Neutrophil (primary cell): ENCODE results near the gene ASB10.

Experiments
- H3K27ac ChIP-seq: fragments of 200-600 bp; sonication (generic); 2 replicates; pipeline ENCODE4 v1.5.1; 2016; ENCODE audit warnings: mild to moderate bottlenecking, moderate library complexity
- H3K27me3 ChIP-seq: fragments of 200-600 bp; sonication (generic); 2 replicates; pipeline ENCODE4 v1.6.0; 2016; ENCODE audit warnings: mild to moderate bottlenecking
- H3K36me3 ChIP-seq: fragments of 200-600 bp; sonication (generic); 2 replicates; pipeline ENCODE4 v1.5.1; 2017
- H3K4me1 ChIP-seq, 2 experiments: fragments of 200-600 bp in 1 of 2; sonication (generic) in 1 of 2; 1 replicate in 1 of 2; 2 replicates in 1 of 2; pipeline versions ENCODE4 v1.5.1 to v1.6.1; 2013 to 2016; ENCODE audit warnings: low read depth in 1 of 2, low read length in 1 of 2, mild to moderate bottlenecking in 1 of 2, moderate library complexity in 1 of 2; ENCODE audit not compliant: control insufficient read depth in 1 of 2, insufficient read depth in 1 of 2
- H3K4me3 ChIP-seq, 2 experiments: fragments of 200-600 bp in 1 of 2; sonication (generic) in 1 of 2; 1 replicate in 1 of 2; 2 replicates in 1 of 2; pipeline ENCODE4 v1.5.1; 2013 to 2016; ENCODE audit warnings: low read depth in 1 of 2, low read length in 1 of 2, mild to moderate bottlenecking in 1 of 2, moderate library complexity in 1 of 2
- H3K9me3 ChIP-seq: fragments of 200-600 bp; sonication (generic); 2 replicates; pipeline ENCODE4 v1.5.1; 2016
- TF ChIP-seq, protein P1 (sequence below): fragments of 200-600 bp; sonication (generic); IDR thresholded peaks from 2 replicates; pipeline ENCODE4 v1.5.1; 2016; ENCODE audit warnings: antibody characterized with exemption

Gene ASB10

DNA sequence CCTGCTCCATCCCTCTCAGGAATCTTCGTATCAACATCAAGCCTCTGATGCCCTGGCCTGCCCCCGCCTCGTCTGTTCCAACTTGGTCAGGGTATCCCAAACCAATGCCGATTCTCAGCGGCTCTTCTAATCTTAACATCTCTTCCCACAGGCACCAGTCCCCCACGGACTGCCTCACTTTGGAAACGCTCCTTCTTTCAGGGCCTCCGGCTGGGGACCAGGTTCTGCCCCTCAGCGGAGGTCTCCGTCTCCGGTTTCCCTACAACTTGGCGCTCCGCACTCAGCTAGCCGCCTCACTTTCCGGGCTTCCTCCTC is 39.5 kb upstream of the ASB10 start:
- Histone ChIP-seq H3K9me3 (no peaks in the 10 kb centered on the region), H3K27ac (peak overlapping the region; percentile 75), H3K4me1 (peaks cover 21 to 24% of the 10 kb centered on the region in 2 experiments), H3K27me3 (peaks cover 6% of the 10 kb centered on the region), H3K36me3 (peaks cover 31% of the 10 kb centered on the region), H3K4me3 (peak overlapping the region; percentile 84 to 90)
- TF ChIP-seq, protein P1, sequence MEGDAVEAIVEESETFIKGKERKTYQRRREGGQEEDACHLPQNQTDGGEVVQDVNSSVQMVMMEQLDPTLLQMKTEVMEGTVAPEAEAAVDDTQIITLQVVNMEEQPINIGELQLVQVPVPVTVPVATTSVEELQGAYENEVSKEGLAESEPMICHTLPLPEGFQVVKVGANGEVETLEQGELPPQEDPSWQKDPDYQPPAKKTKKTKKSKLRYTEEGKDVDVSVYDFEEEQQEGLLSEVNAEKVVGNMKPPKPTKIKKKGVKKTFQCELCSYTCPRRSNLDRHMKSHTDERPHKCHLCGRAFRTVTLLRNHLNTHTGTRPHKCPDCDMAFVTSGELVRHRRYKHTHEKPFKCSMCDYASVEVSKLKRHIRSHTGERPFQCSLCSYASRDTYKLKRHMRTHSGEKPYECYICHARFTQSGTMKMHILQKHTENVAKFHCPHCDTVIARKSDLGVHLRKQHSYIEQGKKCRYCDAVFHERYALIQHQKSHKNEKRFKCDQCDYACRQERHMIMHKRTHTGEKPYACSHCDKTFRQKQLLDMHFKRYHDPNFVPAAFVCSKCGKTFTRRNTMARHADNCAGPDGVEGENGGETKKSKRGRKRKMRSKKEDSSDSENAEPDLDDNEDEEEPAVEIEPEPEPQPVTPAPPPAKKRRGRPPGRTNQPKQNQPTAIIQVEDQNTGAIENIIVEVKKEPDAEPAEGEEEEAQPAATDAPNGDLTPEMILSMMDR = no peak

DNA sequence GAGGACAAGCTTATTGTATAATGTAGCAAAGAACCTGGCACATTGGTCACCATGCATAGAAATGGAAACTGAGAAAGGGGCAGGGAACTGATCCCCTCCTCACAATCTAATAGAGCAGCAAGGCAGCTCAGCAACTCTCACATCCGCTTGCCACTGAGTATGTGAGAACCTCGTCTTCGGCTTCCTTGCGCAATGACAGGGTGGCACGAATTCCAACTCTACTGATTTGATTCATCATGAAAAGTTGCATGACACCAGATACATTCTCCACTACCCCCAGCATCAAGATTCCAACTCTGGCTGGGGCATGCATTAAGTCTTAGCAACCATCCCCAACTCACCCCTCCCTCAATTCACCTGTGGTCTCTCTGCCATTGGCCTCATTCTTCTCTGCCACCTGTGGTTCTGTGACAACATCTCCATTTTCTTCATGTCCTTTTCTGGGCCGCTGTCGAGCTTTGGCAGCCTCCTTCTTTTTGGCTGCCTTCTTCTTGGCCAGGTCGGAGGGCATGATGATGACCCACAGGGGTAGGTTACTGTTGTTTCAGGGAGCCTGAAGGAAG is 39.0 kb upstream of the ASB10 start:
- Histone ChIP-seq H3K36me3 (peaks cover 33% of the 10 kb centered on the region), H3K27me3 (peaks cover 6% of the 10 kb centered on the region), H3K9me3 (no peaks in the 10 kb centered on the region), H3K4me3 (peak overlapping the region; percentile 84 to 90), H3K4me1 (peaks cover 21 to 23% of the 10 kb centered on the region in 2 experiments), H3K27ac (no peak overlapping the region)
- TF ChIP-seq, protein P1 = no peak

DNA sequence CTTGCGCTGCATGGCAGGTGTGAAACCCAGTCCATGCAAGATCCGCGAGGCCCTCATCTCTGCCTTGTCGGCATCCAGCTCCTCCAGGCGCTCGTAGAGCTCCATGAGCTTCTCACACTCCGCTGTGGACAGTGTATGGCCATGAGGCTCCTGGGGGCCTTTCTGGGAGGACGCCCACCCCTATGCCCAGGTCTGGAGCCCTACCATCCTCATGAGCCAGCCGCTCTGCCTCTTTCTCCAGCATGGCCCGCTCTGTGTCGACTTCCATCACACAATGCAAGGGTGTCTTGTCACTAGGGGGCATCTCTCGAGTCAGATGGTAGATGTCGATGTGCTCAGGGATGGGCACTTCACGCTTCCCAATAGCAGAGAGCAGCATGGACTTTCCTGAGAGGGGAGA is 36.7 kb upstream of the ASB10 start:
- Histone ChIP-seq H3K27me3 (no peaks in the 10 kb centered on the region), H3K36me3 (peaks cover 52% of the 10 kb centered on the region), H3K27ac (no peak overlapping the region), H3K4me1 (peaks cover 21 to 23% of the 10 kb centered on the region in 2 experiments), H3K4me3 (no peak overlapping the region), H3K9me3 (no peaks in the 10 kb centered on the region)
- TF ChIP-seq, protein P1 = no peak

DNA sequence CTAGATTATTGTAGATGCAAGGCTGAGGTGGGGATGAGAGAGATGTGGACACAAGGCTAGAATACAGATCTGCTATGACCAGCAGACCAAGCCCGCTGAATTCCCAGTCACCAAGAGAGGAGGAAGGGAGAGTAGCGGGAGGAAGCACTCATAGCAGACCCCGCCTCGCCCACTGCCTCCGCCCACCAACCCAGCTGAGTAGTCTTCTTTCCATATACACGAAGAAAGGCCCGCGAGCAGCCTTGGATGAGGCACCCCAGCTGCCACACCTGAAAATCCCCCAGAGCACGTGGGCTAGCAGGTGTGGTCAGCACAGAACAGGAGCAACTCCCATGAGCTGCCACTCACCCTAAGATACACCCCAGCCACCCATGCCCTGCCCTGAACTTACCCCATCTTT is 31.1 kb upstream of the ASB10 start:
- Histone ChIP-seq H3K27me3 (no peaks in the 10 kb centered on the region), H3K4me1 (no peaks in the 10 kb centered on the region), H3K36me3 (peaks cover 88% of the 10 kb centered on the region), H3K27ac (no peak overlapping the region), H3K9me3 (no peaks in the 10 kb centered on the region), H3K4me3 (no peak overlapping the region)
- TF ChIP-seq, protein P1 = no peak

DNA sequence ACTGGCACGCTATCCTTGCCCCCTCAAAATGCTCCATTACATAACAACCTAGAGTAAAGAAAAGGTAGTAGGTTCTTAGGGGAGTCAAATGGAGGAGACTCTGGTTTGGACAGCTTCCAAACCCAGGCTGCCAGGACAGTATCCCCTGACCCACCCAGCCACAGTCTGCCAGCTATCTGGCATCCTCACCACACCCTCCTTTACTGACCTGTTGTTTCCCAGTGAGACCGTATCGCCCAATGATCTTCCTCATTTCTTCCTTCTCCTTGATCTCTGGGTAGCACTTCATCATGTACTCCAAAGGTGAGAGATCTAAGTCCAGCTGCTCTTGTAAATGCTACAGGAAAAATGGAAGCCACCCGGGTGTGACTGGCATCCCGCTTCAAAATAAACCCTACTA is 28.3 kb upstream of the ASB10 start:
- H3K36me3 ChIP-seq = peaks cover 74% of the 10 kb centered on the region
- no peaks in the 10 kb centered on the region for H3K27me3 ChIP-seq
- TF ChIP-seq, protein P1 = no peak
- no peaks in the 10 kb centered on the region for H3K9me3 ChIP-seq
- no peaks in the 10 kb centered on the region for H3K4me1 ChIP-seq
- H3K27ac ChIP-seq = no peak overlapping the region
- no peak overlapping the region for H3K4me3 ChIP-seq

DNA sequence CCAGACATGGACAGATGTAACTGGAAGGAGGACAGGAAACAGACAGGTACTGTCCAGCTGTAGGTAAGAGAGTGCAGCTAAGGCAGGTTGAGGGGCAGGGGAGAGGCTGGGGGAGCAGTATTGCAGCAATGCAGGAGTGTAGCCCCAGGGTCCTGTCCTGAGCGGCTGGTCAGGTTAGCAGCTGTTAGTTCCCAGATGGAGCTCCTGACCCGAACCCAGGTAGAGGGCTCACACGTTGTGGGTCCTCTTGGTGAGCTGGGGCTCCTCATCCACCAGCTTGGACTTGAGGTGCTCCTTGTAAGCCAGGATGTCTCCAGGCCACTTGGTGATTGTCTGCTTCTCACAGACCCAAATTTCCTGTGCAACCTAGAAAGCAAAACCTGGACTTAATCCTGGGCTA is 26.8 kb upstream of the ASB10 start:
- H3K27me3 ChIP-seq = peaks cover 4% of the 10 kb centered on the region
- no peak overlapping the region for H3K4me3 ChIP-seq
- H3K4me1 ChIP-seq = no peaks in the 10 kb centered on the region
- no peak overlapping the region for H3K27ac ChIP-seq
- TF ChIP-seq, protein P1 = no peak
- H3K9me3 ChIP-seq = no peaks in the 10 kb centered on the region
- H3K36me3 ChIP-seq = peaks cover 62% of the 10 kb centered on the region
